ENCODE data around the gene FMO5. TPM values are rescaled to one million over a fixed set of nuclear protein-coding genes. Genes with fewer than 3 reads are reported as not detected.

FMO5 gene
- 0.17 to 0.46 TPM (median 0.39 TPM) in 5 replicates for total RNA-seq (2022; extraction: Qiagen RNA extraction)

DNA sequence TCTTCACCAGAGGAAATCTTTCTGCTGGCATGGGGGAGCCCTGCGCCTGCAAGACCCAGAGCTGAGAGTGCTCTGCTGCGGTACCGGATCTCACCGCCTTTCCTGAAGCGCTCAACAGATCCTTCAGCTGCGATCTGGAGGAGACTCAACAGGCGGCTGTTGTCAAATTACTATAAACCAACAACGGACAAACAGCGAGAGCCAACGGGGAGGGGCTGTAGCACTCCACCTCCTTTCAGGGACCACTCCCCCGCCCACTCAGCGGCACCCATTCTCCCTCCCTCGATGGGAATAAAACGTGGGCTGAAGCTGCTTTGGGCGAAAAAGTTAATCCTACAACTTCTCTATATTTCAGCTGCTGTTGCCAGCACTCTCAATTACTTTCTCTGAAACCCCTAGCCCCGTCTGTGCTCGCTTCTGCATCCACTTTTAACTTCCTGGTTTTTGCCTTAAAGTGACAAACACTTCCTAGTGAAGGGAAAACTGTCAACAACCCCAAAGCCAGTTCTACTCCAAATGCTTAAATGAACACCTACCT, at the start of gene FMO5:
Gene FMO5 (minus strand): TSS at position 147 of the 538 bp plus-strand sequence. CDS start 310 bp downstream, outside the sequence.

DNA sequence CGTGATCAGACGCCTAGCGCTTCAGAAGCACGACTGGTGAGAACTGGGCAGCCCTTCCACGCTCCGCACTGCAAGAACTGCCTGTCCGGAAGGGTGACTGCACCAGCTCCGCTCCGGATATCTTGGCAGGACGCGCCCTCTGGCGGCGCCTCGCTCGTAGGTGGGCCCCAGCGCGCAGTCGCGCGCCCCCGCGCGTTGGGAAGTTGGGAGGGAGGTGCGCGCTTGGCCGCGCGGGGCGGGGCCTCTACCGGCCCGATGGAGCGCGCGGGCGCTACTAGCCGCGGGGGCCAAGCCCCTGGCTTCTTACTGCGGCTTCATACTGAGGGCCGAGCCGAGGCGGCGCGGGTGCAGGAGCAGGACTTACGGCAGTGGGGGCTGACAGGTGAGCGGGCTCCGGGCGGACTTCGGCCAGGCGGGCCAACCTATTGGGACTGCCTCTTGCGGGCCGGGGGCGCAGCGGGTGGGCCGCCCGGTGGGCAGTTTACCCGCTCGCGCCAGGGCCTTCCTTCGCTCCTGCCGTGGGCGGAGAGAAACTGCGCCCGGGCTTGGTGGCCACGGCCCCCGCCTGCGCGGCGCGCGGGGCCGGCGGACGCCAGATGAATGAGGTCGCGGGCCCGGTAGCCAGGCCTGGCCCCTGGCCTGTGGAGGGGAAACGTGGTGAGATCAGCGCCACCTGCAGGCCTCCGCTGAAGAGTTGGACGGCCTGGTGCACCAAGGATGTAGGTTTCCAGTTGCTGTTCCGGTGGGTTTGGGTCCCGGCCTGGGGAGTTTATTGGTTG, 17.5 kb upstream of the FMO5 start, which contains the start of gene CHD1L:
Gene CHD1L (plus strand): TSS at position 236 of the 779 bp plus-strand sequence. CDS start 20 bp downstream, at position 256.

GRCh38 chr1:147172168-147173016, 52.7 kb downstream of the FMO5 start, which contains the start of gene PRKAB2:
Gene PRKAB2 (minus strand): TSS chr1:147172470. CDS start chr1:147172144, 326 bp downstream.

Other genes starting within 250 kb of the FMO5 start
- 7.5 to 13.2 TPM (median 10.9 TPM) in 5 replicates for gene PRKAB2, start 52.9 kb downstream of the FMO5 start, total RNA-seq (2022; extraction: Qiagen RNA extraction)
- gene CHD1L, start 17.3 kb upstream of the FMO5 start, total RNA-seq (2022; extraction: Qiagen RNA extraction) = 32.9 to 35.5 TPM (median 33.8 TPM) in 5 replicates

All from A549 treated with dexamethasone at 1 μM for 4 hours (cell line).